ENCODE measurements around the gene OPN4.

OPN4 gene

GRCh38 chr10:86693721-86694369 is 39.5 kb downstream of the OPN4 start:
- in situ Hi-C loops (cut with HindIII; ENCODE audit: low sequenced_read_pairs), result no loop called here
- peak; percentile 73 for TF ChIP-seq CTCF (IDR thresholded peaks at IDR 0.05; ENCODE audit: low read depth, low read length)
- DNase-seq (ENCODE audit: low read depth, low spot score), result peak; percentile 50
- H3K4me3 ChIP-seq (ENCODE audit: low read depth, low read length), result no peak overlapping the region

GRCh38 chr10:86698207-86698940 is 44.0 kb downstream of the OPN4 start:
- DNase-seq (ENCODE audit: low read depth, low spot score), result no peak
- no peak overlapping the region for H3K4me3 ChIP-seq (ENCODE audit: low read depth, low read length)
- peak; percentile 10 for TF ChIP-seq CTCF (IDR thresholded peaks at IDR 0.05; ENCODE audit: low read depth, low read length)
- in situ Hi-C loops (cut with HindIII; ENCODE audit: low sequenced_read_pairs), result no loop called here

DNA sequence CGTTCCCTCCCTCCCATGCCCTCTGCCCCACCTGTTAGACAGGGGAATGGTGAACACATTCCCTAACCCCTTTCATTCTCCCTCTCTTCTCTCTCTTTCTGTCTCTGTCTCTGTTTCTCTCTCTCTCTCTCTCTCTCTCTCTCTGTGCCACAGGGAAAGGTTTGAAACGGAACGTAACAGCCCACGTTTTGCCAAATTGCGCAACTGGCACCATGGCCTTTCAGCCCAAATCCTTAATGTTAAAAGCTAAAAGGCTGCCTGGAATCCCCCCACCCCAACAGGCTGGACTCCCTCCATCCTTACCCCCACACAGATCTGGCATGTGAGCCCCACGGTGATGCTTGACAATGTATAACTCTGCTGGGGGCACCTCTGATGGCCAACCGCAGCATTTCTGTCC is 44.8 kb downstream of the OPN4 start:
- in situ Hi-C loops (cut with HindIII; ENCODE audit: low sequenced_read_pairs), result no loop called here
- no peak for TF ChIP-seq CTCF (IDR thresholded peaks at IDR 0.05; ENCODE audit: low read depth, low read length)
- DNase-seq (ENCODE audit: low read depth, low spot score), result no peak
- H3K4me3 ChIP-seq (ENCODE audit: low read depth, low read length), result no peak overlapping the region

- no peak overlapping the region for H3K4me3 ChIP-seq (ENCODE audit: low read depth, low read length)
- in situ Hi-C loops (cut with HindIII; ENCODE audit: low sequenced_read_pairs), result no loop called here
- no peak for DNase-seq (ENCODE audit: low read depth, low spot score)
- no peak for TF ChIP-seq CTCF (IDR thresholded peaks at IDR 0.05; ENCODE audit: low read depth, low read length)
These were observed 45.2 kb downstream of the OPN4 start for GRCh38 chr10:86699541-86699940.

GRCh38 chr10:86699991-86700840 is 45.9 kb downstream of the OPN4 start:
- no peak overlapping the region for H3K4me3 ChIP-seq (ENCODE audit: low read depth, low read length)
- in situ Hi-C loops (cut with HindIII; ENCODE audit: low sequenced_read_pairs), result no loop called here
- no peak for DNase-seq (ENCODE audit: low read depth, low spot score)
- no peak for TF ChIP-seq CTCF (IDR thresholded peaks at IDR 0.05; ENCODE audit: low read depth, low read length)

GRCh38 chr10:86700851-86701617 is 46.7 kb downstream of the OPN4 start:
- no peak for TF ChIP-seq CTCF (IDR thresholded peaks at IDR 0.05; ENCODE audit: low read depth, low read length)
- in situ Hi-C loops (cut with HindIII; ENCODE audit: low sequenced_read_pairs), result no loop called here
- no peak for DNase-seq (ENCODE audit: low read depth, low spot score)
- H3K4me3 ChIP-seq (ENCODE audit: low read depth, low read length), result no peak overlapping the region
